ENCODE data around the gene DCLK3.
A peak's percentile ranks its signal among the peaks of the same experiment; 100 is the strongest.

Gene DCLK3

DNA sequence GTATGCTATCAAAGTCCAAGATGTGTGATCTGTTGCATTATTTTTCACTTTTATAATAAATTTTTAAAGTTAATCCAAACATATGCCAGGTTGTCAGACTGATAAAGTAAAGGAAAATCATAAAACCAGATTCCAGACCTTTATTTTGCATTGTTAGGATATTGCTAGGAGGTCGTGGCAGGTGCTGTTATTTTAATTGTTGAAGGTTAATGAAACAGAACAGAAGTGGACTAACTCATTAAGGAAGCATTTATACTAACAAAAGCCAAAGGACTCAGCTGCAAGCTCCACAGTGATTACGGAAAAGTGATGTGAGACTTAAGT lies 63.1 kb downstream of the DCLK3 start:
- H3K4me3 ChIP-seq (ENCODE audit: low read depth, low read length), result no peak overlapping the region
- DNase-seq (ENCODE audit: low read depth), result no peak
- no peak for TF ChIP-seq CTCF (IDR thresholded peaks at IDR 0.05; ENCODE audit: control insufficient read depth, extremely low read depth, insufficient read depth)

- peak; percentile 97 for TF ChIP-seq CTCF (IDR thresholded peaks at IDR 0.05; ENCODE audit: control insufficient read depth, extremely low read depth, insufficient read depth)
- peak; percentile 22 for DNase-seq (ENCODE audit: low read depth)
- no peak overlapping the region for H3K4me3 ChIP-seq (ENCODE audit: low read depth, low read length)
Measured at GRCh38 chr3:36700537-36701248, 63.7 kb downstream of the DCLK3 start.

- no peak for DNase-seq (ENCODE audit: low read depth)
- no peak for TF ChIP-seq CTCF (IDR thresholded peaks at IDR 0.05; ENCODE audit: control insufficient read depth, extremely low read depth, insufficient read depth)
- no peak overlapping the region for H3K4me3 ChIP-seq (ENCODE audit: low read depth, low read length)
Measured at GRCh38 chr3:36698314-36698713, 66.0 kb downstream of the DCLK3 start.

GRCh38 chr3:36697229-36698001 lies 66.9 kb downstream of the DCLK3 start:
- DNase-seq (ENCODE audit: low read depth), result peak; percentile 3
- TF ChIP-seq CTCF (IDR thresholded peaks at IDR 0.05; ENCODE audit: control insufficient read depth, extremely low read depth, insufficient read depth), result peak; percentile 64
- no peak overlapping the region for H3K4me3 ChIP-seq (ENCODE audit: low read depth, low read length)

DNA sequence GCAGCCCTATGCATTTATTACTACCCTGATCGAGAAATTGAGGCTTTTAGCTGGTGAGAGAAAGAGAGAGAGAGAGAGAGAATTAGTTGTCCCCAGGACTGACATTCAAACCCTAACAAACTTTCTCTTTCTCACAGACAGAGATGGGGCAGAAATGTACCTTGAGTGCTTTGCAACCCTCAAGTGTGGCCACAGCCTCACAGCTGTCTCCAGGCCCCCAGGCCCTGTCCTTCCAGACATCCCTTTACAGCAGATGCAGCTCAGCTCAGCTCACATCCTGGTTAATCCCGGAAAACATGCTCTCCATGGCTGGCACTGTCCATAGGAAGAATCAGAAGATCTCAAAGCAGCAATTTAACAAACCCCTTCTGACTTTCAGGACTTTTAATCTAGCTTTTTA lies 67.6 kb downstream of the DCLK3 start:
- DNase-seq (ENCODE audit: low read depth), result no peak
- H3K4me3 ChIP-seq (ENCODE audit: low read depth, low read length), result no peak overlapping the region
- TF ChIP-seq CTCF (IDR thresholded peaks at IDR 0.05; ENCODE audit: control insufficient read depth, extremely low read depth, insufficient read depth), result no peak

- no peak for TF ChIP-seq CTCF (IDR thresholded peaks at IDR 0.05; ENCODE audit: control insufficient read depth, extremely low read depth, insufficient read depth)
- H3K4me3 ChIP-seq (ENCODE audit: low read depth, low read length), result no peak overlapping the region
- DNase-seq (ENCODE audit: low read depth), result no peak
Measured at GRCh38 chr3:36695769-36696137, 68.6 kb downstream of the DCLK3 start.

All from LNCaP clone FGC (cell line).